Mesenteric fat pad (tissue), 1 donor: Measurements from ENCODE around the gene CCL22. TPM values are rescaled to one million over a fixed set of nuclear protein-coding genes. Genes with fewer than 3 reads are reported as not detected.
A peak's percentile ranks its signal among the peaks of the same experiment; 100 is the strongest.

ENCODE experiments used
- DNase-seq: peaks from one replicate; pipeline ENCODE4 v3.0.0-alpha.2; 2020; ENCODE audit warnings: low spot score
- long read RNA-seq: library from polyadenylated mRNA; unstranded; transcript quantifications from one replicate; pipeline ENCODE4 v2.0.0, GENCODE V29; 2020
- total RNA-seq: library from RNA; stranded (reverse); fragmentation: NEBNext Ultra II Directional; extraction: Animal tissue kit (Norgen Biotek cat#: 25700); gene quantifications from one replicate; pipeline ENCODE4 v1.2.1, GENCODE V29; 2021
- donor health status: DM: yes; HTN: yes; CAD: no.

The CCL22 gene, protein sequence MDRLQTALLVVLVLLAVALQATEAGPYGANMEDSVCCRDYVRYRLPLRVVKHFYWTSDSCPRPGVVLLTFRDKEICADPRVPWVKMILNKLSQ
- not detected for total RNA-seq
- long read RNA-seq = 0 reads

DNA sequence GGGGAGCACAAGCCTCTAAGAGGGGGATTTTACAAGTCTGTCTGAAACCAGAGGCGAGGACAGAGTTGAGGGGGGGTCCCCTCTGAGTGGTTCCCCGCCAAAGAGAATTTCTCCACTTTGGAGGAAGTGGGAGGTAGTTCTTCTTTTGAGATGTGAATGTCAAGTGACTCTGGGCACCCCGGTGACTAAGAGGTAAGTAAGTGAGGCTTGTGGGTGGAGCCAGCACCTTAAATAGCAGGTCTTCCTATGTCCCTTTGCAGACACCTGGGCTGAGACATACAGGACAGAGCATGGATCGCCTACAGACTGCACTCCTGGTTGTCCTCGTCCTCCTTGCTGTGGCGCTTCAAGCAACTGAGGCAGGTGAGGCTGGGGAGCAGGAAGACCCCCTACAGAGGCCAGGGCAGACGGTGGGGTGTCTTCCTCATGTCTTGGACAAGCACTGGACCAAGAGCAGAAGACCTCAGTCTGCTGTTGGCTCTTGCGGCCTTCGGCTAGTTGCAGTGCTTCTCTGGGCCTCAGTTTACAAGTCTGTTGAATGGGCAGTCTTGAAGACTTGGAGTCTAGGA lies at the start of gene CCL22:
Gene CCL22 (plus strand): TSS at position 257 of the 569 bp plus-strand sequence. CDS start 34 bp downstream, at position 291.
- DNase-seq = peak; percentile 67

DNA sequence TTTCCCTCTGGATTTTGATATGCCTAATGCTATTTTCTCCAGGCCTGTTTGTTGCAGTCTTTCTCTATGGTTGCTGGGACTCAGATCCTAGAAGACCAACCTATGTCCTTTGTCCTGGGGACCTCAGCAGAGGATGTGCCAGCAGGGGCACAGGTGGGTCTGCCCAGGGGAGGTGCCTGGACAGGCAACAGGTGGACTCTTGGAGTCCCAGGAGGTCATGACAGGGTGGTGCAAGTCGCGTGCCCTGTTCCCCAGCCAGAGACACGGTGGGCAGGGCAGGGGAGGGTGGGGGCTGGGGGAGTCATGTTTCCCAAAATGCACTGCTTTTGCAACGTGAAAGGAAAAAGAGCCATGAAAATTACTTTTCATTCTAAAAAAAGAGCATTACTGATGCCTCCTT lies 47.8 kb upstream of the CCL22 start:
- peak; percentile 73 for DNase-seq

DNA sequence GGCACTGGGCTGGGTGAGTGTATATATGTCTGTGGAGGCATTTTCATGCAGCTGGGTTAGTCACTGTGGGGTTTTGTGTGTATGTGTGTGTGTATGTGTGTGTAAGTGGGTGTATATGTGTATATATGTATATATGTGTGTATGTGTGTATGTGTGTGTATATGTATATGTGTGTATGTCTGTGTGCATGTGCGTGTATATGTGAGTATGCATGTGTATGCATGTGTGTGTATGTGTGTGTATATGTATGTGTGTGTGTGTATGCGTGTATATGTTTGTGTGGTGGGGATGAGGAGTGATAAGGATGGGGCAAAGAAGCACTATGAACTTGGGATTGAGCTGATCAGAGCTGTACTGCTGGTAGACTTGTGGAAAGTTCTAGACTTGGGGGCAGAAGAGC lies 45.1 kb upstream of the CCL22 start:
- no peak for DNase-seq

DNA sequence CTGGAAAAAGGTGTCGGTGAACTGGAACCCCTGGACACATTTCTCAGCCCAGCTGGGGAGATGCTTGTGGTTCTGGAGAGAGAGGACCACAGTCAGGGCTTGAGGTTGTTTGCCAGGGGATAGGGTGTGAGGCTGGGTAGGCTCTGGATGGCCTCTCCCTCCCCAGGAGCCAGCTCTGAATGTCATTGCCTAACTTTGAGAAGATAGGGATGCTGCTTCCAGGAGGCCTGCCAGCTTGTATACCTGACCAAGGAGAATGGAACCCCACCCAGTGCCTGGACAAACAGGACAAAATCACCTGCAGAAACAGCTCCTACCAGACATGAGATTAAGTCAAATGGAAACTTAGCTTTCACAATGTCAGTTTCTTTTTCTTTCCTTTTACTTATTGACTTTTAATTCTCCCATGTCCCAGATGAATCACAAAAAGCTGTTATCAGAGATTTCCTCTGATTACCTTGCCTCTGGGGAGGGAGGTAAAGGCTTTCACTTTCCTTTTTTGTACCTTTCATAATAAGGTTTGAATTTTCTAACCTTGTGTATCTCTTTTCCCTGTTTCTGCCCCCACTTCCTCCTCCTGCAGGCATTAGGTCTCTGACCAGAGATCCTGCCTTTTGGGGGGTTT lies 44.3 kb upstream of the CCL22 start:
- DNase-seq = peak; percentile 43

DNA sequence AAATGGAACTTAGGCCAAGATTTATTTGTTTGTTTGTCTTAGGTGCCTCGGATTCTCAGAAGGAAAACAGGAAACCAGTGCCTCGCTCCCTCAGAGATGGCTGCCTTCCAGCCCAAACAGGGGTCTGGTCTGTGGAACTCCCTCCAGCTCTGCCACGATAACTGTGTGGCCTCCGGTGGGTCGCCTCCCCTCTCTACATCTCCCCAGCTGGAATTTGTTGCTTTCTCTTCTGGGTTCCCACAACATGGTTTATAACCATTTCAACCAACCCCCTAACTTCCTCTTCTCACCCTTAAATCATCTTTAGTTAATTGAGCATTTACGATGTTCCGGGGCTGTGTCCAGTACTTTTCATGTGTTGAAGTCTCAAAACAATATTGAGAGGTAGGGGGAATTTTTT lies 43.2 kb upstream of the CCL22 start:
- DNase-seq = peak; percentile 72

DNA sequence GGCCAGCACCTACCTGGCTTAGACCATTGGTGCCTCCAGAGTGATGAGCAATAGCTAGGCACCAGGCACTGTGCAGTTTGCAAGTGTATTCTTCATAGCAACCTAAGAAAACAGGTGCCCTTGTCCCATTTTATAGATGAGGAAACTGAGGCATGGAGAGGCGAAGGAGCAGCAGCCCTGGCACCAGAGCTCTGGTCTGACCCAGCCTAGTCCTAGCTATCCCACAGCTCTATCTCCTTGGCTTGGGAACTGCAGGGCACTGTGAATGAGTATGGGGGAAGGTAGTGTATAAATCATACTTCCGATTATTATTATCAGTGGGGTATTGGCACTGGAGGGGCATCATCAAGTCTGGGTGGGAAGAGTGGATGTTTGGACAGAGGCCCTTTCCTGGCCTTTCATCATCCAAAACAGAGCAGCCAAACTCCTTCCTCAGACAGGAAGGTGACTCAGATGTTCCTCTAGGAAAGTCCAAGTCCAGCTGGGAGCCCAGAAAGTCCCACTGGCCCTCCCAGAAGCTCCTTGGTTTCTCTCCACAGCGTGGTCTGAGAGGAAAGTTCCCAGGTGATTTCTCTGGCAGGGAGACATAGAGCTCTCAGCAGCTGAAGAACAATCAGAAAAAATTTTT lies 42.1 kb upstream of the CCL22 start:
- DNase-seq = peak; percentile 71

DNA sequence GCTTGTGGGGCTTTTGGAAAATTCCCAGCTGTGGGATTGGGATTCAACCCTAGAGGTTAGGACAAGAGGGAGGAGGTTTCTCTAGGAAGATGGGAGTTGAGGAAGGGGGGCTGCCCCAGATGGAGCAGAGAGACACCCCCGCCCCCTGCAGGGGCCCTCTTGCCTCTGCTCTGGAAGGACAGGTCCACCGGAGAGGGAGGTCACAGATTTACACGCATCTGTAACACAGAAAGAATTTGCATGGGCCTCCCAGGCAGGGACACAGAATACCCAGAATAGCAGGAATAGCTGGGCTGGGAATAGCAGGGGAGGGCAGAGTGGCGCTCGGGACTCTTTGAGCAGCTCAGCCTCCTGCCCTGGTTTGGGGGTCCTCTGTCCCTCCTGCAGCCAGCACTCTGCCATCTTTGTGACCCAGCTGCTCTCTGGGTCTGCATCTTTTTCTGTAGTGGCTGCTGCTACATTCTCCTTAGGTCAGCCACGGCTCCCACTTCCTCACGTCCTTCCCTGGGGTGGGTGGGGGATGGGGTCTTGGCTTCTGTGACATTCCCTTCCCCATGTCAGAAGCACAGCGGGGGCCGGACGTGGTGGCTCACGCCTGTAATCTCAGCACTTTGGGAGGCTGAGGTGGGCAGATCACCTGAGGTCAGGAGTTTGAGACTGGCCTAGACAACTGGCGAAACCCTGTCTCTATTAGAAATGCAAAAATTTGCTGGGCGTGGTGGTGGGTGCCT lies 40.2 kb upstream of the CCL22 start:
- DNase-seq = peak; percentile 41

DNA sequence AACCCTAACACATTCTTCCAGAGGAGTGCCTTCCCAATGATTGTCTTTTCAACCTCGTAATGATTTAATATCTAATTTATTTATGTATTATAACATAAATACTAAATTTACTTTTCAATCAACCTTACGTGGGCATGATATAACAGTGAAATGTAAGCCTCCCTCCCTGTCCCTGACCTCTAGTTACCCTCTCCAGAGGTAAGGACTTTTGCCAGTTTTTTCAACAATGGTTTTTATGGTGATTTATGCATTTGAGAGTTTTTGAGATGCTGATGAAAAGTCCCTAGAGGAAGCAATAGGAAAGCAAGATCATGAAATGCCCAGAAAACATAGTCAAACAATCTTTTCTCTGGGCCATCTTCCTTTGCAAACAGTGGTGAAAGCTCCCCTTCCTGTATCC lies 38.9 kb upstream of the CCL22 start:
- DNase-seq = no peak

DNA sequence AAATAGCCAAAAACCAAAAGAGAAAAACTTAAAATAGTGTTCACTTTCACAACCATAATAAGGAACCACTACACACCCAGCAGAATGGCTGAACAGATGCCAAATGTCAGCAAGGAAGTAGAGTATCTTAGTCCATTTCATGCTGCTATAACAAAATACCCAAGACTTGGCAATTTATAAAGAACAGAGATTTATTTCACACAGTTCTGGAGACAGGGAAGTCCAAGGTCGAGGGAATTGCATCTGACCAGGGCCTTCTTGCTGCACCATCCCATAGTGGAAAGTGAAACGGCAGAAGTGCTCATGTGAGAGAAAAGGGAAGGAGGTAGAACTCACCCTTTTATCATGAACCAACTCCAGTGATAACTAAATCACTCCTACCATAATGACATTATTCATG lies 33.8 kb upstream of the CCL22 start:
- DNase-seq = no peak

DNA sequence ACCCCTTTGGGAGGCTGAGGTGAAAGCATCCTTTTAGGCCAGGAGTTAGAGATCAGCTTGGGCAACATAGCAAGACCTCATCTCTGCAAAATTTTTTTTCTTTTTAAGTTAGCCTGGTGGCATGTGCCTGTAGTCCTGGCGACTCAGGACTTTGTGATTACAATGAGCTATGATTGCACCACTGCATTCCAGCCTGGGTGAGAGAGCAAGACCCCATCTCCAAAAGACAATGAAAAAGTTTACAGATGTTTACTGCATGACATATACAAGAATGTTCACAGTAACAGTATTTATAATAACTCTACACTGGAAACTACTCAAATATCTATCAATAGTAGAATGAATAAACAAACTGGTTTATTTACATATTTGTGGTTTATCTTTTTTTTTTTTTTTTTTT lies 33.1 kb upstream of the CCL22 start:
- DNase-seq = no peak

DNA sequence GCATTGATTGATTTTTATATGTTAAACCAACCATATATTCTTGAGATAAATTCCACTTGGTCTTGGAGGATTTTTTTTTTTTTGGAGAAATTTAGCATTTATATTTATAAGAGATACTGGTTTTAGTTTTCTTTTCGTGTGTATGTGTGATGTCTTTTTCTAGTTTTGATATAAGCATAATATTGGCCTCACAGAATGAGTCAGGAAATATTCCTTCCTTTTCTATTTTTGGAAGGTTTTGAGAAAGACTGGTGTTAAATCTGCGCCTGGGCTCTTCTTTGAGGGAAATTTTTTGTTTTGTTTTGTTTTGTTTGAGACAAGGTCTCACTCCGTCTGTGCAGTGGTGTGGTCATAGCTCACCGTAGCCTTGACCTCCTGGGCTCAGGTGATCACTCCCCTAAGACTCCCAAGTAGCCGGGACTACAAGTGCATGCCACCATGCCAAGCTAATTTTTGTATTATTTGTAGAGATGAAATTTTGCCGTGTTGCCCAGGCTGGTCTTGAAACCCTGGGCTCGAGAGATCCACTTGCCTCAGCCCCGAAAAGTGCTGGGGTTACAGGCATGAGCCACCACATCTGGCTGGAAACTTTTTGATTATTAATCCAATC lies 28.8 kb upstream of the CCL22 start:
- DNase-seq = peak; percentile 30

DNA sequence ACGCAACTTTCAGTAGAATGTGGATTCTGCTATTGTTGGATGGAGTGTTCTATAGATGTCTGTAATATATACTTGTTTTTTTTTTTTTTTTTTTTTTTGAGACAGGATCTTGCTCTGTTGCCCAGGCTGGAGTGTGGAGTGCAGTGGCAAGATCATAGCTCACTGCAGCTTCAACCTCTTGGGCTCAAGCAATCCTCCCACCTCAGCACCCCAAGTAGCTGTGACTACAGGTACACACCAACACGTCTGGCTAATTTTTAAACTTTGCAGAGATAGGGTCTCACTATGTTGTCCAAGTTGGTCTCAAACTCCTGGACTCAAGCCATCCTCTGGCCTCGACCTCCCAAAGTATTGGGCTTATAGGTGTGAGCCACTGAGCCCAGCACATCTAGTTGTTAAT lies 27.2 kb upstream of the CCL22 start:
- DNase-seq = peak; percentile 11

DNA sequence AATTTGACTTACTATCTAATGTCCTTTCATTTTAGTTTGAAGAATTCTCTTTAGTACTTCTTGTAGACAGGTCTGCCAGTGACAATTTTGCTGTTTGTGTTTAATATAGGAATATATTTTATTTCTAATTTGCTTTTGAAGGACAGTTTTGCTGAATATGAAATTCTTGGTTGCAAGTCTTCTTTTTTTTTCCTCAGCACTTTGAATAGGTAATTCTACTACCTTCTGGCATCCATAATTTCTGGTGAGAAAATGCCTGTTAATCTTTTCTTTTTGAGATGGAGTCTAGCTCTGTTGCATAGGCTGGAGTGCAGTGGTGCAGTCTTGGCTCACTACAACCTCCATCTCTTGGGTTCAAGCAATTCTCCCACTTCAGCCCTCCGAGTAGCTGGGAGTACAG lies 25.2 kb upstream of the CCL22 start:
- DNase-seq = no peak

DNA sequence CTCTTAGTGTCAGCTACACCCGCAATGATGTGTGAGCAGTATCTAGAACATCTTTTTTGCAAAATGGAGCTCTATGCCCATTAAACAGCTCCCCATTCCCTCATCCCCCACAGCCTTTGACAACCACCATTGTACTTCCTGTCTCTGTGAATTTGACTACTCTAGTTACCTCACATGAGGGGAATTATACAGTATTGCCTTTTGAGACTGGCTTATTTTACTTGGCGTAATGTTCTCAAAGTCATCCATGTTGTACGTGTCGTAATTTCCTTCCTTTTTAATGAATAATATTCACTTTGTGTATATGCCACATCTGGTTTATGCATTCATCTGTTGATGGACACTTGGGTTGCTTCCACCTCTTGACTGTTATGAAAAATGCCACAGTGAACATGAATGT lies 23.2 kb upstream of the CCL22 start:
- no peak for DNase-seq

DNA sequence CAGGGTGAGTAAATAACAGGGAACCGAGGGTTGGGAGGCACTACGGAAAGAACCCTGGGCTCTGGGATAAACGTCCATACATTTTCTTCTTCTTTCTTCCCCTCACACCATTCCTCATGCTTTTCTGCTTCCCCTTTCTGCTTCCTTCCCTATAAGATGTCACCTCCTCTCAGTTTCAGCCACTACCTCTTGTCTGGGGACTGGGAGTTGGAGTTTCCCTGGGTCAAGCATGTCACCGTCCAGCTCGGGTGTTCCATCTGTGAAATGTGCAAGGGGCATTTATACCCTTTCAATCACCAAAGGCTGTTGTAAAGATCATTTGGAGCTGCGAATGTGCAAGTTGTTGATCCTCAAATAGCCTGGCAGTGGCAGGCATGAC lies 17.5 kb upstream of the CCL22 start:
- peak; percentile 47 for DNase-seq

DNA sequence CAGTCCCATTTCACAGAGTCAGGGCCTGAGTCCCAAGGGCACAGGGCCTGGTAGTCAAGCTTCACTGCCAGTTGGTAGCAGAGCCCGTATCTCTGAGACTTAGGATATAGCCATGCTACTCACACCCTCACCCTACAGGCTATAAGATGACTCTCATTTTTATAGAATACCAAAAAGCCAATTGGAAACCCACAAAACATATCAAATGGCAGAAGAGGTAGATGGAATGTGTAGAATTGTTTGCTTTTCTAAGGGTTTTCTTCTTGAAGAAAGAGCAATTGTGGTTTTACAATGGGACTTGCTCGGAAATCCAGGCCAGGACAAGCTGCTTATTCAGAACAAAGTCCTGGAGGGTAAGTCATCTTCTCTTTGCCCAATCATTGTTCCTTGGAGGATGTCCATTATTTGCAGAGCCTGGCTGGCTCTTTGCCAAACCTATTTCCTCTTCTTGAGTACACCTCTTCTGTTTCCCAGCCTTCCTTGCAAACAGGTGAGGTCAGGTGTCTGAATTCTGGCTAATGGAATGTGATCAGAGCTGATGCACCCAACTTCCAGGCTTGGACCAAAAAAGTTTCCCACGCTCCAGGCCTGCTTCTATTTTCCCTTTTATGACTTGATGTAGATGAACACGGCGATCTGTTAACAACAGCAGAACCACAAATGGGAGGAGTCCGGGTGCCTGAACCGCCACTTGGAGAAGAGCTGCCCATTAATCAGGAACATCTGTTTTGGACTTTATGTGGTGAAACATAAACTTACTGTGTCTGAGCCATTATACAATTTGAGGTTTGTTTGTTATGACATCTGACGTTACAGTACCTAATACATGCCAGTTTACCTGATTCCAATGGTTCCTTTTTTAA lies 16.9 kb upstream of the CCL22 start:
- peak; percentile 43 for DNase-seq

DNA sequence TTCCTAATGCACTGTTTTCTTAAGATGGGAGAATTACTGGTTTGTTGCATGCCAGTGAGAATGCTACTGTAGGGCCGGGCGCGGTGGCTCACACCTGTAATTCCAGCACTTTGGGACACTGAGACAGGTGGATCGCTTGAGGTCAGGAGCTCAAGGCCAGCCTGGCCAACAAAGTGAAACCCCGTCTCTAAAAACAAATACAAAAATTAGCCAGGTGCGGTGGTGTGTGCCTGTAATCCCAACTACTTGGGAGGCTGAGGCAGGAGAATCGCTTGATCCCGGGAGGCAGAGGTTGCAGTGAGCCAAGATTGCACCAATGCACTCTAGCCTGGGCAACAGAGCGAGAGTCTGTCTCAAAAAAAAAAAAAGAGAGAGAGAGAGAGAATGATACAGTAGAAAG lies 16.0 kb upstream of the CCL22 start:
- DNase-seq = peak; percentile 18

DNA sequence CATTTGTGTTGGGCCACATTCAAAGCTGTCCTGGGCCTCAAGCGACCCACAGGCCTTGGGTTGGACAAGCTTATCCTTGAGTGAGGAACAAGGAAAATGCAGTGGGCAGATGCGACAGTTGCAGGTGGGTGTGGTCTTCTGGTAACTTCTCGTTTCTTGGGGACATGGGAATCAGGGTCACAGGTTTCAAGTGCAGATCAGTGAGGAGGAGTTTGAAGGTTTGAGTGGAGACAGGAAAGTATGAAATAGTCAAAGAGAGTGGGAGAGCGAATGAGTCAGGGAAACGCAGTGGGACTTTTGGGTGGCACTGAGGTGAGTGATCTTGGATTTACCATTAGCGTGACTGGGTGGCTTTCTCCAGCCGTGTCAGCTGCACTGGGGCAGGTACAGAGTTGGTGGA lies 15.4 kb upstream of the CCL22 start:
- DNase-seq = peak; percentile 33

DNA sequence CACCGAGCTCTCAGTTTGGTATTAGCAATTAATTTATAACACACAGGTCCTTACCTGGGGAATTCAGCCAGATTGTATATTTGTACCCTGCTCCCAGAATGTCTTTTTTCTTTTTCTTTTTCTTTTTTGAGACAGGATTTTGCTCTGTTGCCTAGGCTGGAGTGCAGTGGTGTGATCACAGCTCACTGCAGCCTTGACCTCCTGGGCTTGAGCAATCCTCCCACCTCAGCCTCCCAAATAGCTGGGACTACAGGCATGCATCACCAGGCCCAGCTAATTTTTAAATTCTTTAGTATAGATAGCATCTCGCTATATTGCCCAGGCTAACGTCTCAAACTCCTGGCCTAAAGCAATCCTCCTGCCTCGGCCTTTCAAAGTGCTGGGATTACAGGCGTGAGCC lies 14.5 kb upstream of the CCL22 start:
- peak; percentile 22 for DNase-seq

DNA sequence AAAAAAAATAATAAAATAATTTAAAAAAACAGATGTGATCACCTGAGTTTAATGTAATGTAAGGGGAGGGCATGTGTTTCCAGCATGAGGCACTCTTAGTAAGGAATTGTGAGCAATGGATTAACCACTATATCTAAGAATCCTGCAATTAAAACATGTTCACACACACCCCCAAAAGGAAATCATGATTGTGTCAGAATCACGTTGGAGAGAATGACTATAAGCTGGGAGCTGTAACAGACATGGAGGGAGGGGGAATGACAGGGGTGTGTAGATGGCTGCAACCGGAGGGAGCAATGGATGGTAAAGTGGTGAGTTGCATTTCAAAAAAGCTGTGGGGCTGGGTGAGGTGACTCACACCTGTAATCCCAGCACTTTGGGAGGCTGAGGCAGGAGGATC lies 13.6 kb upstream of the CCL22 start:
- no peak for DNase-seq
